Keratinocyte (primary cell): ENCODE measurements around the gene KCNN3. TPM values are rescaled to one million over a fixed set of nuclear protein-coding genes. Genes with fewer than 3 reads are reported as not detected.

Experiments
- DNase-seq: peaks from one replicate; pipeline ENCODE4 v3.0.0-alpha.2; 2011; ENCODE audit warnings: low read depth, missing footprints, low spot score
- FAIRE-seq: peaks from 2 replicates; lab custom pipeline; 2011; peaks lifted over from hg19 to GRCh38; lab: Jason Lieb, UNC
- H2AFZ ChIP-seq: 2 replicates; pipeline ENCODE4 v1.6.0; 2012; ENCODE audit warnings: low read length, control low read depth, inconsistent platforms; ENCODE audit not compliant: control insufficient read depth
- H3K27ac ChIP-seq: 2 replicates; pipeline ENCODE4 v1.5.1; 2011; ENCODE audit warnings: low read length; ENCODE audit not compliant: control insufficient read depth, insufficient read depth
- H3K27me3 ChIP-seq: 3 replicates; pipeline ENCODE4 v1.6.0; 2011; ENCODE audit warnings: low read length; ENCODE audit not compliant: control insufficient read depth, insufficient read depth; ENCODE audit errors: extremely low read depth
- H3K36me3 ChIP-seq, 2 experiments: 2 replicates in 1 of 2; 3 replicates in 1 of 2; pipeline ENCODE4 v1.5.1; 2011; ENCODE audit warnings: low read length in 2 of 2, mild to moderate bottlenecking in 1 of 2; ENCODE audit not compliant: control insufficient read depth in 2 of 2, insufficient read depth in 2 of 2; ENCODE audit errors: extremely low read depth in 1 of 2
- H3K4me1 ChIP-seq: 3 replicates; pipeline ENCODE4 v1.5.1; 2011; ENCODE audit warnings: low read length; ENCODE audit not compliant: control insufficient read depth, insufficient read depth; ENCODE audit errors: extremely low read depth
- H3K4me2 ChIP-seq: 3 replicates; pipeline ENCODE4 v1.6.0; 2011; ENCODE audit warnings: low read depth, low read length; ENCODE audit not compliant: control insufficient read depth, insufficient read depth; ENCODE audit errors: extremely low read depth
- H3K4me3 ChIP-seq, 3 experiments: fragments of 200-600 bp in 1 of 3; sonication (generic) in 1 of 3; 2 replicates in 2 of 3; 3 replicates in 1 of 3; pipeline ENCODE4 v1.5.1; 2011 to 2016; ENCODE audit warnings: low read length in 3 of 3, mild to moderate bottlenecking in 3 of 3, control low read depth in 2 of 3, inconsistent platforms in 1 of 3, low read depth in 1 of 3, mixed read lengths in 1 of 3, mixed run types in 1 of 3, moderate library complexity in 1 of 3; ENCODE audit not compliant: control insufficient read depth in 2 of 3, insufficient read depth in 2 of 3; ENCODE audit errors: extremely low read depth in 1 of 3
- H3K79me2 ChIP-seq: 2 replicates; pipeline ENCODE4 v1.6.0; 2012; ENCODE audit warnings: low read length; ENCODE audit not compliant: control insufficient read depth, insufficient read depth
- H3K9ac ChIP-seq: 3 replicates; pipeline ENCODE4 v1.6.0; 2011; ENCODE audit warnings: low read length; ENCODE audit not compliant: control insufficient read depth, insufficient read depth; ENCODE audit errors: extremely low read depth
- H3K9me1 ChIP-seq: 3 replicates; pipeline ENCODE4 v1.6.0; 2011; ENCODE audit warnings: low read length; ENCODE audit not compliant: control insufficient read depth, insufficient read depth; ENCODE audit errors: extremely low read depth
- H3K9me3 ChIP-seq: 2 replicates; pipeline ENCODE4 v1.5.1; 2012; ENCODE audit warnings: low read depth, low read length; ENCODE audit not compliant: control insufficient read depth
- H4K20me1 ChIP-seq: 3 replicates; pipeline ENCODE4 v1.6.0; 2011; ENCODE audit warnings: low read length; ENCODE audit not compliant: control insufficient read depth, insufficient read depth; ENCODE audit errors: extremely low read depth
- CTCF ChIP-seq, 3 experiments: IDR thresholded peaks in 1 of 3; conservative IDR thresholded peaks in 1 of 3; optimal IDR thresholded peaks in 1 of 3; 2 replicates in 2 of 3; 3 replicates in 1 of 3; pipeline versions ENCODE3 to v1.5.1; 2011; ENCODE audit warnings: low read length in 3 of 3, mild to moderate bottlenecking in 3 of 3, moderate library complexity in 2 of 3, control low read depth in 1 of 3, inconsistent platforms in 1 of 3; ENCODE audit not compliant: insufficient read depth in 2 of 3; ENCODE audit errors: extremely low read depth in 1 of 3
- EZH2 ChIP-seq: IDR thresholded peaks from one replicate; pipeline ENCODE4 v1.6.1; 2012; ENCODE audit warnings: inconsistent platforms, mild to moderate bottlenecking, low read length, moderate library complexity
- dilution Hi-C: fragments of 300-500 bp; cut with MboI; formaldehyde crosslinking; loops from one replicate; pipeline ENCODE4 v1.7.0; 2020; ENCODE audit warnings: low sequenced_read_pairs; ENCODE audit not compliant: extremely low pct_ligation_motif_present
- polyA plus RNA-seq, 5 experiments: library from polyadenylated mRNA; depleted of rRNA in 3 of 5; stranded (reverse) in 3 of 5; stranded (forward) in 1 of 5; unstranded in 1 of 5; fragments of >200 nt; gene quantifications; 1 replicate in 1 of 5; 2 replicates in 3 of 5; 3 replicates in 1 of 5; pipeline versions ENCODE4 v1.2.1 to v1.2.3, GENCODE V29; 2011 to 2012; ENCODE audit warnings: missing spikeins in 2 of 5, low read depth in 1 of 5, low replicate concordance in 1 of 5

Gene KCNN3
- polyA plus RNA-seq, 1 donor (not counting 4 experiments of a cell fraction or from before 2014, with no cell fraction given) = 0.05 TPM

GRCh38 chr1:154846565-154847442 lies 23.3 kb downstream of the KCNN3 start:
- H3K9ac ChIP-seq = no peak overlapping the region
- FAIRE-seq (no peak), DNase-seq (no peak)
- peaks cover 36% of the 10 kb centered on the region for H3K27me3 ChIP-seq
- dilution Hi-C loops = no loop called here
- H2AFZ ChIP-seq = no peak overlapping the region
- H3K79me2 ChIP-seq = no peaks in the 10 kb centered on the region
- no peaks in the 10 kb centered on the region for H3K4me1 ChIP-seq
- no peak overlapping the region for H3K4me2 ChIP-seq
- no peaks in the 10 kb centered on the region for H4K20me1 ChIP-seq
- H3K4me3 ChIP-seq = no peak overlapping the region
- H3K36me3 ChIP-seq = no peaks in the 10 kb centered on the region
- no peaks in the 10 kb centered on the region for H3K9me1 ChIP-seq
- H3K27ac ChIP-seq = no peak overlapping the region
- no peaks in the 10 kb centered on the region for H3K9me3 ChIP-seq
- TF ChIP-seq CTCF (optimal IDR thresholded peaks at IDR 0.05 in 1 of 3, IDR thresholded peaks at IDR 0.05 in 1 of 3, conservative IDR thresholded peaks at IDR 0.05 in 1 of 3; ENCODE audit: extremely low read depth in 1 of 3, insufficient read depth in 2 of 3, low read length in 3 of 3) (no peak), EZH2 (no peak)

GRCh38 chr1:154845879-154846278 lies 24.2 kb downstream of the KCNN3 start:
- no peaks in the 10 kb centered on the region for H3K36me3 ChIP-seq
- H3K79me2 ChIP-seq = no peaks in the 10 kb centered on the region
- dilution Hi-C loops = no loop called here
- FAIRE-seq (no peak), DNase-seq (no peak)
- H3K27ac ChIP-seq = no peak overlapping the region
- no peak overlapping the region for H3K4me2 ChIP-seq
- no peak overlapping the region for H3K4me3 ChIP-seq
- H3K27me3 ChIP-seq = peaks cover 36% of the 10 kb centered on the region
- H2AFZ ChIP-seq = no peak overlapping the region
- H3K4me1 ChIP-seq = no peaks in the 10 kb centered on the region
- no peaks in the 10 kb centered on the region for H4K20me1 ChIP-seq
- TF ChIP-seq EZH2 = no peak
- no peak for TF ChIP-seq CTCF (optimal IDR thresholded peaks at IDR 0.05 in 1 of 3, IDR thresholded peaks at IDR 0.05 in 1 of 3, conservative IDR thresholded peaks at IDR 0.05 in 1 of 3; ENCODE audit: extremely low read depth in 1 of 3, insufficient read depth in 2 of 3, low read length in 3 of 3)
- no peak overlapping the region for H3K9ac ChIP-seq
- H3K9me1 ChIP-seq = no peaks in the 10 kb centered on the region
- no peaks in the 10 kb centered on the region for H3K9me3 ChIP-seq
